MM.1S (cell line): Measurements from ENCODE around the gene ATRX.
"Not testable (repeated sequence)": the region's sequence is repeated elsewhere in the genome, so short reads cannot be mapped to it uniquely, and the experiment has no call there.

Experiments
- DNase-seq: peaks from one replicate; pipeline ENCODE4 v3.0.0-alpha.2; 2015
- H2AFZ ChIP-seq: fragments of 300-600 bp; sonication (generic); 2 replicates; pipeline ENCODE4 v1.6.0; 2016; ENCODE audit warnings: antibody characterized with exemption, low read length
- H3F3A ChIP-seq: fragments of 300-600 bp; sonication (generic); 2 replicates; pipeline ENCODE4 v1.6.1; 2016; ENCODE audit warnings: mild to moderate bottlenecking, antibody characterized with exemption, low read length, moderate library complexity, mixed read lengths; ENCODE audit not compliant: insufficient read depth
- H3K27ac ChIP-seq: fragments of 300-600 bp; sonication (generic); 2 replicates; pipeline ENCODE4 v1.5.1; 2016; ENCODE audit warnings: mild to moderate bottlenecking, low read length
- H3K27me3 ChIP-seq: fragments of 300-600 bp; sonication (generic); replicated peaks from 2 replicates; pipeline ENCODE4 v1.6.0; 2016; ENCODE audit warnings: low read length; ENCODE audit not compliant: insufficient read depth
- H3K36me3 ChIP-seq: fragments of 300-600 bp; sonication (generic); replicated peaks from 2 replicates; pipeline ENCODE4 v1.6.1; 2016; ENCODE audit warnings: mild to moderate bottlenecking, low read length, mixed read lengths; ENCODE audit not compliant: insufficient read depth
- H3K4me1 ChIP-seq: fragments of 300-600 bp; sonication (generic); 2 replicates; pipeline ENCODE4 v1.6.1; 2016; ENCODE audit warnings: low read length, mixed read lengths
- H3K4me2 ChIP-seq: fragments of 300-600 bp; sonication (generic); 2 replicates; pipeline ENCODE4 v1.6.0; 2016; ENCODE audit warnings: low read depth, low read length
- H3K4me3 ChIP-seq: fragments of 300-600 bp; sonication (generic); 2 replicates; pipeline ENCODE4 v1.5.1; 2016; ENCODE audit warnings: low read length, mixed read lengths
- H3K79me2 ChIP-seq: fragments of 300-600 bp; sonication (generic); 2 replicates; pipeline ENCODE4 v1.6.1; 2016; ENCODE audit warnings: mixed run types, low read length, mixed read lengths
- H3K9ac ChIP-seq: fragments of 300-600 bp; sonication (generic); 2 replicates; pipeline ENCODE4 v1.6.1; 2016; ENCODE audit warnings: low read length, mixed read lengths
- H3K9me2 ChIP-seq: fragments of 300-600 bp; sonication (generic); replicated peaks from 2 replicates; pipeline ENCODE4 v1.6.1; 2016; ENCODE audit warnings: mild to moderate bottlenecking, low read length, mixed read lengths; ENCODE audit not compliant: insufficient read depth
- H3K9me3 ChIP-seq: fragments of 300-600 bp; sonication (generic); replicated peaks from 2 replicates; pipeline ENCODE4 v1.6.1; 2016; ENCODE audit warnings: mild to moderate bottlenecking, low read length, mixed read lengths; ENCODE audit not compliant: insufficient read depth
- H4K20me1 ChIP-seq: fragments of 300-600 bp; sonication (generic); 2 replicates; pipeline ENCODE4 v1.6.1; 2016; ENCODE audit warnings: mild to moderate bottlenecking, low read length, moderate library complexity, mixed read lengths; ENCODE audit not compliant: insufficient read depth
- CTCF ChIP-seq: fragments of 300-600 bp; sonication (generic); IDR thresholded peaks from 2 replicates; pipeline ENCODE4 v1.5.1; 2016; ENCODE audit warnings: antibody characterized with exemption, low read length, mixed read lengths
- EZH2 ChIP-seq: fragments of 300-600 bp; sonication (generic); optimal IDR thresholded peaks from 2 replicates; pipeline ENCODE3; 2017; ENCODE audit warnings: low read depth, mild to moderate bottlenecking, antibody characterized with exemption, low read length, mixed read lengths
- EZH2phosphoT487 ChIP-seq: fragments of 300-600 bp; sonication (generic); IDR thresholded peaks from 2 replicates; pipeline ENCODE4 v1.6.1; 2018; ENCODE audit warnings: antibody characterized with exemption, low read length

Gene ATRX

DNA sequence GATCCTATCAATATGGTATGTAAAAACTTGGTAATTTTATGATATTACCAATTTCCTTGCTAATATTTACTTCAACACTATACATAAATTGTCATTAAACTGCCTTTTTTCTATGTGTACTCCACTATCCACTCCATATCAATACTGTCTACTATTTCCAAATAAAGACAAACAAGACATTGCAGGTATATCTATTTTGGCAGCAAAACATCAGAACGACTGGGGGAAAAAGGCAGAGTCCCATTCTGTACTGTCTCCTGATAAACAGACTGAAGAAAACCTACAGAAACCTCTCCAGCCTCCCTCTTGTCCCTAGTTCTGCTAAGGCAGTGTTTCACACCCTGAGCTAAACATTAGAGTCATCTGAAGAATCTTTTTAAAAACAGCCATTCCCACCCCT is 96.6 kb downstream of the ATRX start:
- no peaks in the 10 kb centered on the region for H3K27me3 ChIP-seq
- H3K79me2 ChIP-seq, result peaks cover 23% of the 10 kb centered on the region
- no peak overlapping the region for H2AFZ ChIP-seq
- no peaks in the 10 kb centered on the region for H3K36me3 ChIP-seq
- H3K4me2 ChIP-seq, result no peak overlapping the region
- H3K4me3 ChIP-seq, result no peak overlapping the region
- no peaks in the 10 kb centered on the region for H3K9me3 ChIP-seq
- no peak overlapping the region for H3K9ac ChIP-seq
- H4K20me1 ChIP-seq, result no peaks in the 10 kb centered on the region
- H3K27ac ChIP-seq, result no peak overlapping the region
- DNase-seq, result no peak
- no peaks in the 10 kb centered on the region for H3K9me2 ChIP-seq
- peaks cover 12% of the 10 kb centered on the region; the same call in 1 of the 2 replicates for H3F3A ChIP-seq
- peaks cover 13% of the 10 kb centered on the region for H3K4me1 ChIP-seq
- TF ChIP-seq EZH2phosphoT487 (no peak), CTCF (no peak), EZH2 (no peak)

- not testable (repeated sequence) for H4K20me1 ChIP-seq, DNase-seq, H3K36me3 ChIP-seq, H3K27me3 ChIP-seq, H3K9me3 ChIP-seq, H2AFZ ChIP-seq, H3K9me2 ChIP-seq, H3F3A ChIP-seq, H3K4me2 ChIP-seq, H3K4me1 ChIP-seq, H3K9ac ChIP-seq, H3K27ac ChIP-seq, H3K4me3 ChIP-seq
- 0 out of 2 replicates have a peak, but pooled peaks cover 11% of the 10 kb centered on the region for H3K79me2 ChIP-seq
Observed at GRCh38 chrX:77685683-77686082, 100.3 kb downstream of the ATRX start.

GRCh38 chrX:77679144-77679543 is 106.9 kb downstream of the ATRX start:
- H3K4me3 ChIP-seq, result no peak overlapping the region
- no peaks in the 10 kb centered on the region for H3K9me2 ChIP-seq
- TF ChIP-seq EZH2 (no peak), EZH2phosphoT487 (no peak), CTCF (no peak)
- no peak overlapping the region for H3K9ac ChIP-seq
- no peaks in the 10 kb centered on the region for H3F3A ChIP-seq
- H3K36me3 ChIP-seq, result no peaks in the 10 kb centered on the region
- no peaks in the 10 kb centered on the region for H3K4me1 ChIP-seq
- no peak overlapping the region for H2AFZ ChIP-seq
- no peak overlapping the region for H3K4me2 ChIP-seq
- DNase-seq, result no peak
- no peak overlapping the region for H3K27ac ChIP-seq
- H4K20me1 ChIP-seq, result no peaks in the 10 kb centered on the region
- H3K27me3 ChIP-seq, result no peaks in the 10 kb centered on the region
- no peaks in the 10 kb centered on the region for H3K9me3 ChIP-seq
- 0 out of 2 replicates have a peak, but pooled peaks cover 2% of the 10 kb centered on the region for H3K79me2 ChIP-seq

GRCh38 chrX:77675986-77676385 is 110.0 kb downstream of the ATRX start:
- Histone ChIP-seq H3K9ac (no peak overlapping the region), H3K27ac (no peak overlapping the region), H3K9me2 (no peaks in the 10 kb centered on the region), H2AFZ (no peak overlapping the region), H3K9me3 (no peaks in the 10 kb centered on the region), H3K4me2 (no peak overlapping the region), H3K27me3 (no peaks in the 10 kb centered on the region), H3K36me3 (no peaks in the 10 kb centered on the region), H3F3A (no peaks in the 10 kb centered on the region), H3K4me1 (no peaks in the 10 kb centered on the region), H4K20me1 (no peaks in the 10 kb centered on the region; the same call in 1 of the 2 replicates), H3K79me2 (no peaks in the 10 kb centered on the region), H3K4me3 (no peak overlapping the region)
- TF ChIP-seq EZH2 (no peak), EZH2phosphoT487 (no peak), CTCF (no peak)
- DNase-seq, result no peak
